Pancreas (tissue), 10 donors: ENCODE results near the gene PIK3CG. TPM values are rescaled to one million over a fixed set of nuclear protein-coding genes. Genes with fewer than 3 reads are reported as not detected.

Experiments used
- ATAC-seq, 4 donors: fragments of 200-7000 bp; cut with Tn5 transposase; one replicate each; pipeline versions ENCODE4 v1.8.0 to v1.9.1; 2020; ENCODE audit warnings: mild to moderate bottlenecking in 4 of 4, moderate library complexity in 4 of 4
- DNase-seq, 6 donors: peaks; one replicate each; pipeline ENCODE4 v3.0.0-alpha.2; 2020
- FAIRE-seq: peaks from 2 replicates; lab custom pipeline; 2012; peaks lifted over from hg19 to GRCh38; lab: Jason Lieb, UNC
- H3K27ac ChIP-seq, 4 donors: fragments of 200-600 bp; sonication (generic); 1 replicate in 3 of 4; 2 replicates in 1 of 4; pipeline versions ENCODE4 v1.5.0 to v1.8.0; 2020
- H3K27me3 ChIP-seq, 4 donors: fragments of 200-600 bp; one replicate each; pipeline ENCODE4 v1.8.0; 2021
- H3K36me3 ChIP-seq, 3 donors: fragments of 200-600 bp; sonication (generic) in 1 of 3; one replicate each; pipeline versions ENCODE4 v1.5.0 to v1.8.0; 2020 to 2021
- H3K4me1 ChIP-seq, 3 donors: fragments of 200-600 bp; one replicate each; pipeline ENCODE4 v1.8.0; 2021
- H3K4me3 ChIP-seq, 4 donors: fragments of 200-600 bp; sonication (generic) in 2 of 4; one replicate each; pipeline versions ENCODE4 v1.5.0 to v1.8.0; 2020 to 2021
- H3K9me3 ChIP-seq, 4 donors: fragments of 200-600 bp; one replicate each; pipeline ENCODE4 v1.8.0; 2021
- CTCF ChIP-seq, 4 donors: fragments of 200-600 bp; sonication (generic) in 3 of 4; IDR thresholded peaks; one replicate each; pipeline versions ENCODE4 v1.5.0 to v1.8.0; 2021; ENCODE audit warnings: antibody characterized with exemption in 4 of 4
- WGBS, 2 donors: extraction: QIAGEN DNeasy Blood & Tissue Kit; methylation state at CpG; one replicate each; pipeline ENCODE4 v1.1.7; 2013; 5-methylcytosine and 5-hydroxymethylcytosine counted together
- intact Hi-C, 3 donors: fragments of 100-400 bp; cut with DNase I; formaldehyde crosslinking; loops; one replicate each; pipeline versions ENCODE4 v1.11.1 to v1.14.2; 2022
- polyA plus RNA-seq, 2 donors: library from polyadenylated mRNA; stranded (reverse); fragments of 200-250 nt; gene quantifications; one replicate each; pipeline ENCODE4 v1.2.3, GENCODE V29; 2013
- total RNA-seq, 6 donors: library from RNA; stranded (reverse); fragmentation: NEBNext Ultra II Directional in 4 of 6; extraction: Animal tissue kit (Norgen Biotek cat#: 25700) in 4 of 6; gene quantifications; one replicate each; pipeline versions ENCODE4 v1.2.1 to v1.2.4, GENCODE V29; 2021 to 2023
- donor health status: healthy with polysubstance abuse.
- donor health status: DM: no; HTN: no; CAD: no; lungs with moderate emphysema.
- donor health status: DM: no; HTN: no; CAD: no.
- donor health status: control.
- donor health status: control.
- donor health status: Bipolar disorder and iron deficiency.
- donor health status: DM: yes; HTN: yes; CAD: no.
- donor health status: DM: no; HTN: no; CAD: no.
- donor health status: DM: no; HTN: no; CAD: no.
- donor health status: DM: yes; HTN: yes; CAD: no.

PIK3CG gene
- total and polyA plus RNA-seq, 8 donors: 0.09 to 5.3 (median 0.55) TPM

- intact Hi-C loops: no loop called here
- no peak overlapping the region for H3K27ac ChIP-seq
- no peaks in the 10 kb centered on the region for H3K27me3 ChIP-seq
- 85 to 97% methylated on average over 1 of the region's 1 CpG for WGBS, 2 donors
- TF ChIP-seq CTCF (IDR thresholded peaks at IDR 0.05): no peak
- DNase-seq (no peak), FAIRE-seq (no peak), ATAC-seq (no peak)
- H3K9me3 ChIP-seq: no peaks in the 10 kb centered on the region
- H3K4me3 ChIP-seq: no peak overlapping the region
- H3K4me1 ChIP-seq: no peaks in the 10 kb centered on the region
- H3K36me3 ChIP-seq: no peaks in the 10 kb centered on the region
These were observed 10.4 kb downstream of the PIK3CG start for GRCh38 chr7:106875508-106875907.

DNA sequence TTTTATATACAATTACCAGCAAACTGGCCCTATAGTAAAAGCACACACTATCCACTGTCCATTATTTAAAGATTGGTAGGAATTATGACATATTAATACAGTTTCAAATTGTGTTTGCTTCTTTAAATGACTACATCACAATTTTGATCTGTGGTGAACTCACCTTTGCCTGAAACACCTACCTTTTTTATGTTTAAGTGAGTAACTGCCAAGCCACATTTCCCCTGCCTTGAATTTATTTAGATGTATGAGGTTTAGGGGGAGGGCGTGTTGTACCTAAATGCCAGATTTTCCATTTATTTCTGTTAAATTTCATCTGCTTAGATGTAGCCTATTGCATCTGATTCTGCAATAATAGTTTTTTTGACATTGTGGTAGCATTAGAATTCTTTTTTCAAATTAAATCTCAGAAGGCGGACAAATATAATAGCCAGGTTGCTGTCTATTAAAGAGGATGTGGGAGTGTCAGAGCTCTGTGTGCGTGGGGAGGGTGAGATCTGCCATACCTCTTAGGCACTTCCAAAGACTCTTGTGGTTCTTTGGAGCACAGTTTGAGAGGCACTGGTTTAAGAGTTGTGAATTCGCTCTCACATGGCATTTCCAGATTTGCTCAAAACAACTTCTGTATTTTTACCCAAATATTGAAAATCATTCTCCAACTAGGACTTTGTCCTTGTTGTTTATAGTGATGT is 13.8 kb downstream of the PIK3CG start:
- FAIRE-seq (no peak), ATAC-seq (no peak), DNase-seq (no peak)
- TF ChIP-seq CTCF (IDR thresholded peaks at IDR 0.05): no peak
- Histone ChIP-seq H3K27me3 (no peaks in the 10 kb centered on the region), H3K27ac (no peak overlapping the region), H3K4me1 (no peaks in the 10 kb centered on the region), H3K9me3 (no peaks in the 10 kb centered on the region), H3K4me3 (no peak overlapping the region), H3K36me3 (no peaks in the 10 kb centered on the region)
- intact Hi-C loops: no loop called here
- 88 to 92% methylated on average over 4 of the region's 4 CpGs for WGBS, 2 donors

- TF ChIP-seq CTCF (IDR thresholded peaks at IDR 0.05): no peak
- intact Hi-C loops: no loop called here
- DNase-seq: no peak
- Histone ChIP-seq H3K36me3 (no peaks in the 10 kb centered on the region), H3K9me3 (no peaks in the 10 kb centered on the region), H3K27me3 (no peaks in the 10 kb centered on the region), H3K27ac (no peak overlapping the region), H3K4me1 (no peaks in the 10 kb centered on the region), H3K4me3 (no peak overlapping the region)
- 52 to 68% methylated on average over 3 of the region's 3 CpGs for WGBS, 2 donors
- no peak for ATAC-seq
- FAIRE-seq: no peak
These were observed 16.9 kb downstream of the PIK3CG start for GRCh38 chr7:106881984-106882383.

GRCh38 chr7:106883456-106884026 is 18.5 kb downstream of the PIK3CG start:
- Histone ChIP-seq H3K9me3 (no peaks in the 10 kb centered on the region), H3K36me3 (no peaks in the 10 kb centered on the region), H3K4me1 (no peaks in the 10 kb centered on the region), H3K27ac (no peak overlapping the region), H3K4me3 (no peak overlapping the region), H3K27me3 (no peaks in the 10 kb centered on the region)
- no peak for FAIRE-seq
- ATAC-seq: no peak
- no peak for TF ChIP-seq CTCF (IDR thresholded peaks at IDR 0.05)
- 54 to 68% methylated on average over 2 of the region's 2 CpGs for WGBS, 2 donors
- no peak for DNase-seq
- intact Hi-C loops: no loop called here

GRCh38 chr7:106885652-106886051 is 20.6 kb downstream of the PIK3CG start:
- Histone ChIP-seq H3K27ac (no peak overlapping the region), H3K36me3 (no peaks in the 10 kb centered on the region), H3K9me3 (no peaks in the 10 kb centered on the region), H3K27me3 (no peaks in the 10 kb centered on the region), H3K4me3 (no peak overlapping the region), H3K4me1 (no peaks in the 10 kb centered on the region)
- no peak for TF ChIP-seq CTCF (IDR thresholded peaks at IDR 0.05)
- no peak for FAIRE-seq
- no peak for DNase-seq
- WGBS, 2 donors: 80 to 86% methylated on average over 4 of the region's 4 CpGs
- intact Hi-C loops: no loop called here
- no peak for ATAC-seq
